Liver (tissue), 9 donors: Measurements from ENCODE around the gene HYKK. TPM values are rescaled to one million over a fixed set of nuclear protein-coding genes. Genes with fewer than 3 reads are reported as not detected.

Source experiments
- DNase-seq: peaks from one replicate; pipeline ENCODE4 v3.0.0-alpha.2; 2017; ENCODE audit warnings: low spot score
- H3K27ac ChIP-seq, 2 donors: one replicate each; pipeline ENCODE4 v1.7.0; 2013; ENCODE audit warnings: inconsistent platforms in 2 of 2, low read length in 2 of 2, control low read depth in 1 of 2, low read depth in 1 of 2, mild to moderate bottlenecking in 1 of 2
- H3K27me3 ChIP-seq, 4 donors: one replicate each; pipeline versions ENCODE4 v1.6.1 to v1.7.0; 2013; ENCODE audit warnings: low read length in 3 of 4, inconsistent platforms in 1 of 4, mild to moderate bottlenecking in 1 of 4, moderate library complexity in 1 of 4; ENCODE audit not compliant: control insufficient read depth in 4 of 4, insufficient read depth in 4 of 4
- H3K36me3 ChIP-seq, 4 donors: one replicate each; pipeline versions ENCODE4 v1.6.1 to v1.7.0; 2013; ENCODE audit warnings: low read length in 3 of 4, mild to moderate bottlenecking in 3 of 4, low read depth in 1 of 4, moderate library complexity in 1 of 4; ENCODE audit not compliant: control insufficient read depth in 4 of 4, insufficient read depth in 3 of 4
- H3K4me1 ChIP-seq, 4 donors: one replicate each; pipeline versions ENCODE4 v1.6.1 to v1.7.0; 2013; ENCODE audit warnings: low read length in 3 of 4, mild to moderate bottlenecking in 3 of 4, moderate library complexity in 1 of 4; ENCODE audit not compliant: control insufficient read depth in 4 of 4, insufficient read depth in 4 of 4
- H3K4me3 ChIP-seq, 3 donors: one replicate each; pipeline versions ENCODE4 v1.6.1 to v1.7.0; 2013; ENCODE audit warnings: low read length in 3 of 3, control low read depth in 1 of 3, low read depth in 1 of 3, mild to moderate bottlenecking in 1 of 3
- H3K9ac ChIP-seq, 2 donors: one replicate each; pipeline ENCODE4 v1.7.0; 2013; ENCODE audit warnings: low read length in 2 of 2, mild to moderate bottlenecking in 2 of 2, moderate library complexity in 2 of 2, control low read depth in 1 of 2, low read depth in 1 of 2
- H3K9me3 ChIP-seq, 4 donors: one replicate each; pipeline versions ENCODE4 v1.6.1 to v1.7.0; 2013; ENCODE audit warnings: low read length in 3 of 4; ENCODE audit not compliant: control insufficient read depth in 4 of 4
- CTCF ChIP-seq: fragments of 150-350 bp; IDR thresholded peaks from 2 replicates; pipeline ENCODE4 v1.5.1; 2017; ENCODE audit warnings: improper control_type of control experiment, low read depth, low read length; ENCODE audit not compliant: missing input control
- EGR1 ChIP-seq, 2 donors: IDR thresholded peaks; 2 replicates each; pipeline ENCODE4 v1.6.1; 2016 to 2018; ENCODE audit warnings: antibody characterized with exemption in 2 of 2, low read depth in 2 of 2
- FOXA2 ChIP-seq: IDR thresholded peaks from 2 replicates; pipeline ENCODE4 v1.6.1; 2016; ENCODE audit warnings: antibody characterized with exemption
- GABPA ChIP-seq, 2 donors: IDR thresholded peaks in 1 of 2; conservative IDR thresholded peaks in 1 of 2; 2 replicates each; pipeline ENCODE4 v1.6.1; 2016; ENCODE audit warnings: antibody characterized with exemption in 2 of 2, mild to moderate bottlenecking in 1 of 2, moderate library complexity in 1 of 2
- HNF4A ChIP-seq, 2 donors: conservative IDR thresholded peaks; 2 replicates each; pipeline ENCODE4 v1.6.1; 2016; ENCODE audit warnings: antibody characterized with exemption in 2 of 2, mild to moderate bottlenecking in 2 of 2
- HNF4G ChIP-seq: IDR thresholded peaks from 2 replicates; pipeline ENCODE4 v1.6.1; 2016; ENCODE audit warnings: antibody characterized with exemption
- JUND ChIP-seq, 2 donors: IDR thresholded peaks; 2 replicates each; pipeline ENCODE4 v1.6.1; 2016; ENCODE audit warnings: antibody characterized with exemption in 2 of 2
- MAX ChIP-seq: IDR thresholded peaks from 2 replicates; pipeline ENCODE4 v1.6.1; 2016; ENCODE audit warnings: antibody characterized with exemption
- NR2F2 ChIP-seq: IDR thresholded peaks from 2 replicates; pipeline ENCODE4 v1.6.1; 2016; ENCODE audit warnings: antibody characterized with exemption
- RAD21 ChIP-seq, 2 donors: IDR thresholded peaks; 2 replicates each; pipeline ENCODE4 v1.6.1; 2016; ENCODE audit warnings: antibody characterized with exemption in 2 of 2, mild to moderate bottlenecking in 2 of 2
- REST ChIP-seq: IDR thresholded peaks from 2 replicates; pipeline ENCODE4 v1.6.1; 2016; ENCODE audit warnings: antibody characterized with exemption, mild to moderate bottlenecking
- SP1 ChIP-seq: IDR thresholded peaks from 2 replicates; pipeline ENCODE4 v1.6.1; 2018; ENCODE audit warnings: antibody characterized with exemption, mild to moderate bottlenecking
- TAF1 ChIP-seq: conservative IDR thresholded peaks from 2 replicates; pipeline ENCODE4 v1.6.1; 2016; ENCODE audit warnings: antibody characterized with exemption, mild to moderate bottlenecking
- ZBTB33 ChIP-seq: IDR thresholded peaks from 2 replicates; pipeline ENCODE4 v1.6.1; 2016; ENCODE audit warnings: antibody characterized with exemption
- WGBS: extraction: QIAGEN DNeasy Blood & Tissue Kit; methylation state at CpG from one replicate; pipeline ENCODE4 v1.1.7; 2013; 5-methylcytosine and 5-hydroxymethylcytosine counted together
- polyA plus RNA-seq, 2 donors: library from polyadenylated mRNA; stranded (reverse) in 1 of 2; unstranded in 1 of 2; fragments of 200-250 nt in 1 of 2; fragments of >200 nt in 1 of 2; fragmentation: Nextera tagmentation in 1 of 2; extraction: Ambion mirVana in 1 of 2; gene quantifications; one replicate each; pipeline versions ENCODE4 v1.2.1 to v1.2.3, GENCODE V29; 2013 to 2015
- total RNA-seq, 2 donors: library from RNA; depleted of rRNA; stranded (reverse); fragments of >200 nt; gene quantifications; one replicate each; pipeline ENCODE4 v1.2.3, GENCODE V29; 2014
- donor health status: healthy.
- donor health status: healthy.
- donor health status: healthy.
- donor health status: healthy.
- donor health status: healthy.

HYKK gene
- total and polyA plus RNA-seq, 4 donors, result 1.7 to 7.7 (median 2.2) TPM

GRCh38 chr15:78460737-78461136 lies 46.6 kb upstream of the HYKK start:
- TF ChIP-seq CTCF (no peak), TAF1 (no peak), HNF4G (no peak), EGR1 (IDR thresholded peaks at IDR 0.05; ENCODE audit: low read depth in 2 of 2) (no peak), JUND (IDR thresholded peaks at IDR 0.05) (no peak), NR2F2 (no peak), FOXA2 (no peak), REST (no peak), GABPA (IDR thresholded peaks at IDR 0.05 in 1 of 2, conservative IDR thresholded peaks at IDR 0.05 in 1 of 2) (no peak)
- Histone ChIP-seq H3K9me3 (no peaks in the 10 kb centered on the region), H3K9ac (no peak overlapping the region), H3K27ac (no peak overlapping the region), H3K36me3 (peaks cover 0 to 27% (median 16%) of the 10 kb centered on the region in 4 donors), H3K4me3 (no peak overlapping the region), H3K4me1 (peaks cover 2 to 14% (median 5%) of the 10 kb centered on the region in 4 donors), H3K27me3 (no peaks in the 10 kb centered on the region)
- WGBS, result 92% methylated on average over 4 of the region's 4 CpGs
- DNase-seq, result no peak

GRCh38 chr15:78461171-78461888 lies 46.0 kb upstream of the HYKK start:
- 57% methylated on average over 3 of the region's 3 CpGs for WGBS

GRCh38 chr15:78469031-78469430 lies 38.3 kb upstream of the HYKK start:
- no peak overlapping the region for H3K27ac ChIP-seq
- TF ChIP-seq HNF4G, result no peak
- TF ChIP-seq TAF1, result no peak
- TF ChIP-seq EGR1 (IDR thresholded peaks at IDR 0.05; ENCODE audit: low read depth in 2 of 2), result no peak
- no peak for TF ChIP-seq FOXA2
- no peak for TF ChIP-seq RAD21 (IDR thresholded peaks at IDR 0.05)
- TF ChIP-seq SP1, result no peak
- no peak for TF ChIP-seq ZBTB33
- TF ChIP-seq MAX, result no peak
- no peak for DNase-seq

More at GRCh38 chr15:78461171-78461888, 46.0 kb upstream of the HYKK start:
- Histone ChIP-seq H3K36me3 (peaks cover 2 to 32% (median 22%) of the 10 kb centered on the region in 4 donors), H3K27ac (no peak overlapping the region), H3K9ac (no peak overlapping the region), H3K4me3 (no peak overlapping the region), H3K27me3 (no peaks in the 10 kb centered on the region), H3K9me3 (no peaks in the 10 kb centered on the region), H3K4me1 (peaks cover 1 to 14% (median 3%) of the 10 kb centered on the region in 4 donors)
- DNase-seq, result no peak
- TF ChIP-seq HNF4A (conservative IDR thresholded peaks at IDR 0.05), result peak; percentile 14 to 40
- no peak for TF ChIP-seq JUND (IDR thresholded peaks at IDR 0.05)

More at GRCh38 chr15:78469031-78469430, 38.3 kb upstream of the HYKK start:
- no peaks in the 10 kb centered on the region for H3K4me1 ChIP-seq
- no peak overlapping the region for H3K9ac ChIP-seq
- no peaks in the 10 kb centered on the region for H3K9me3 ChIP-seq
- no peaks in the 10 kb centered on the region for H3K27me3 ChIP-seq
- no peak overlapping the region for H3K4me3 ChIP-seq
- H3K36me3 ChIP-seq, result peaks cover 12 to 78% (median 56%) of the 10 kb centered on the region in 4 donors
- WGBS, result 93% methylated on average over 1 of the region's 1 CpG
